Astrocyte (in vitro differentiated cells and primary cell): ENCODE data around the gene CTIF.

Experiments
- EZH2 ChIP-seq: IDR thresholded peaks from 2 replicates; pipeline ENCODE4 v1.6.1; 2012; ENCODE audit warnings: mild to moderate bottlenecking, low read length, inconsistent platforms; ENCODE audit not compliant: insufficient read depth
- TF ChIP-seq, protein P1 (sequence below): IDR thresholded peaks from 2 replicates; pipeline ENCODE4 v1.5.1; 2011; ENCODE audit warnings: low read depth, mild to moderate bottlenecking, inconsistent platforms, low read length, moderate library complexity; ENCODE audit not compliant: insufficient read depth

DNA sequence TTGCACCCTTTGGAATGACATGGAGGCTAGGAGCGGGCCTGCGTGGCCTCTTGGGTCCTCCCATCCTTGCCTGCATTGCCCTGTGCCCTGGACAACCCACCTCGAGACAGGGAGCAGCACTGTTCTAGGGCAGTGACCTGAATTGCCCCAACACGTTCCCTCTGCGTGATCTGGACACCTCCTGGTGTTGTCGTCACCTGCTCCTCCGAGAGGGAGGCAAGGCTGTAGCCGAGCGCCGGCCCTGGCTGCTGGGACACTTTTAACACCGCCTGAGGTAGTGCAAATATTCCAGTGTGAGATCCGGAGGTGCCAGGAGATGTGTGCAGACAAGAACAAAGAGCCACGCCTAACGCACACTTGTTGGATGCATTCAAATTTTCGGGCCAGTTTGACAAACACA, 280.4 kb downstream of the CTIF start:
- TF ChIP-seq, protein P1, sequence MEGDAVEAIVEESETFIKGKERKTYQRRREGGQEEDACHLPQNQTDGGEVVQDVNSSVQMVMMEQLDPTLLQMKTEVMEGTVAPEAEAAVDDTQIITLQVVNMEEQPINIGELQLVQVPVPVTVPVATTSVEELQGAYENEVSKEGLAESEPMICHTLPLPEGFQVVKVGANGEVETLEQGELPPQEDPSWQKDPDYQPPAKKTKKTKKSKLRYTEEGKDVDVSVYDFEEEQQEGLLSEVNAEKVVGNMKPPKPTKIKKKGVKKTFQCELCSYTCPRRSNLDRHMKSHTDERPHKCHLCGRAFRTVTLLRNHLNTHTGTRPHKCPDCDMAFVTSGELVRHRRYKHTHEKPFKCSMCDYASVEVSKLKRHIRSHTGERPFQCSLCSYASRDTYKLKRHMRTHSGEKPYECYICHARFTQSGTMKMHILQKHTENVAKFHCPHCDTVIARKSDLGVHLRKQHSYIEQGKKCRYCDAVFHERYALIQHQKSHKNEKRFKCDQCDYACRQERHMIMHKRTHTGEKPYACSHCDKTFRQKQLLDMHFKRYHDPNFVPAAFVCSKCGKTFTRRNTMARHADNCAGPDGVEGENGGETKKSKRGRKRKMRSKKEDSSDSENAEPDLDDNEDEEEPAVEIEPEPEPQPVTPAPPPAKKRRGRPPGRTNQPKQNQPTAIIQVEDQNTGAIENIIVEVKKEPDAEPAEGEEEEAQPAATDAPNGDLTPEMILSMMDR, result no peak
- TF ChIP-seq EZH2, result no peak
